HFFc6 (cell line): ENCODE results near the gene RNF150. TPM values are rescaled to one million over a fixed set of nuclear protein-coding genes. Genes with fewer than 3 reads are reported as not detected.

Experiments used
- DNase-seq: peaks from one replicate; pipeline ENCODE4 v3.0.0-alpha.2; 2018
- H3K27ac Mint-ChIP-seq: 2 replicates; pipeline ENCODE4 v1.8.0; 2020; ENCODE audit warnings: mild to moderate bottlenecking, mixed read lengths
- H3K27me3 Mint-ChIP-seq: 2 replicates; pipeline ENCODE4 v1.8.0; 2021; ENCODE audit warnings: mild to moderate bottlenecking, moderate library complexity, mixed read lengths; ENCODE audit not compliant: insufficient read depth
- H3K36me3 Mint-ChIP-seq: 2 replicates; pipeline ENCODE4 v1.8.0; 2021; ENCODE audit warnings: low read depth, mixed read lengths
- H3K4me1 Mint-ChIP-seq: 2 replicates; pipeline ENCODE4 v1.8.0; 2020; ENCODE audit warnings: low read depth, mixed read lengths
- H3K4me3 Mint-ChIP-seq: 2 replicates; pipeline ENCODE4 v1.8.0; 2020; ENCODE audit warnings: mild to moderate bottlenecking, moderate library complexity, mixed read lengths
- H3K9me3 Mint-ChIP-seq: 2 replicates; pipeline ENCODE4 v1.8.0; 2020; ENCODE audit warnings: mild to moderate bottlenecking, mixed read lengths
- total RNA-seq, 6 experiments: library from RNA; stranded (reverse); fragmentation: NEBNext Ultra II Directional; extraction: Animal tissue kit (Norgen Biotek cat#: 25700); gene quantifications; 2 replicates in 1 of 6; 3 replicates in 5 of 6; pipeline ENCODE4 v1.2.3, GENCODE V29; 2021
- TF ChIP-seq, protein P1 (sequence below): fragments of 200-600 bp; sonication (generic); IDR thresholded peaks from 2 replicates; pipeline ENCODE4 v1.5.0; 2021; ENCODE audit warnings: antibody characterized with exemption, mild to moderate bottlenecking

Gene RNF150
- total RNA-seq, 6 experiments from 2014 or later = 15.1 to 24.2 (median 20.7) TPM

GRCh38 chr4:141109983-141110382 is 23.3 kb downstream of the RNF150 start:
- H3K36me3 Mint-ChIP-seq = peaks cover 25% of the 10 kb centered on the region
- no peak overlapping the region for H3K27ac Mint-ChIP-seq
- no peak overlapping the region for H3K4me3 Mint-ChIP-seq
- DNase-seq = no peak
- H3K4me1 Mint-ChIP-seq = no peaks in the 10 kb centered on the region
- H3K9me3 Mint-ChIP-seq = peaks cover 22% of the 10 kb centered on the region
- no peaks in the 10 kb centered on the region for H3K27me3 Mint-ChIP-seq
- TF ChIP-seq, protein P1, sequence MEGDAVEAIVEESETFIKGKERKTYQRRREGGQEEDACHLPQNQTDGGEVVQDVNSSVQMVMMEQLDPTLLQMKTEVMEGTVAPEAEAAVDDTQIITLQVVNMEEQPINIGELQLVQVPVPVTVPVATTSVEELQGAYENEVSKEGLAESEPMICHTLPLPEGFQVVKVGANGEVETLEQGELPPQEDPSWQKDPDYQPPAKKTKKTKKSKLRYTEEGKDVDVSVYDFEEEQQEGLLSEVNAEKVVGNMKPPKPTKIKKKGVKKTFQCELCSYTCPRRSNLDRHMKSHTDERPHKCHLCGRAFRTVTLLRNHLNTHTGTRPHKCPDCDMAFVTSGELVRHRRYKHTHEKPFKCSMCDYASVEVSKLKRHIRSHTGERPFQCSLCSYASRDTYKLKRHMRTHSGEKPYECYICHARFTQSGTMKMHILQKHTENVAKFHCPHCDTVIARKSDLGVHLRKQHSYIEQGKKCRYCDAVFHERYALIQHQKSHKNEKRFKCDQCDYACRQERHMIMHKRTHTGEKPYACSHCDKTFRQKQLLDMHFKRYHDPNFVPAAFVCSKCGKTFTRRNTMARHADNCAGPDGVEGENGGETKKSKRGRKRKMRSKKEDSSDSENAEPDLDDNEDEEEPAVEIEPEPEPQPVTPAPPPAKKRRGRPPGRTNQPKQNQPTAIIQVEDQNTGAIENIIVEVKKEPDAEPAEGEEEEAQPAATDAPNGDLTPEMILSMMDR = peak; percentile 28; the same call in 1 of the 2 replicates

- no peak for DNase-seq
- no peak overlapping the region for H3K4me3 Mint-ChIP-seq
- peaks cover 2% of the 10 kb centered on the region; the same call in 1 of the 2 replicates for H3K9me3 Mint-ChIP-seq
- TF ChIP-seq, protein P1 = no peak
- H3K27ac Mint-ChIP-seq = no peak overlapping the region
- H3K27me3 Mint-ChIP-seq = peaks cover 3% of the 10 kb centered on the region; the same call in 1 of the 2 replicates
- peaks cover 3% of the 10 kb centered on the region for H3K4me1 Mint-ChIP-seq
- peaks cover 4% of the 10 kb centered on the region for H3K36me3 Mint-ChIP-seq
Measured at GRCh38 chr4:141107927-141108326, 25.3 kb downstream of the RNF150 start.

GRCh38 chr4:141102367-141102766 is 30.9 kb downstream of the RNF150 start:
- peaks cover 25% of the 10 kb centered on the region for H3K4me1 Mint-ChIP-seq
- TF ChIP-seq, protein P1 = no peak
- H3K36me3 Mint-ChIP-seq = peaks cover 4% of the 10 kb centered on the region; the same call in 1 of the 2 replicates
- H3K27ac Mint-ChIP-seq = peak overlapping the region; percentile 32; the same call in 1 of the 2 replicates
- DNase-seq = peak; percentile 72
- H3K27me3 Mint-ChIP-seq = peaks cover 3% of the 10 kb centered on the region; the same call in 1 of the 2 replicates
- H3K4me3 Mint-ChIP-seq = no peak overlapping the region
- no peaks in the 10 kb centered on the region for H3K9me3 Mint-ChIP-seq

DNA sequence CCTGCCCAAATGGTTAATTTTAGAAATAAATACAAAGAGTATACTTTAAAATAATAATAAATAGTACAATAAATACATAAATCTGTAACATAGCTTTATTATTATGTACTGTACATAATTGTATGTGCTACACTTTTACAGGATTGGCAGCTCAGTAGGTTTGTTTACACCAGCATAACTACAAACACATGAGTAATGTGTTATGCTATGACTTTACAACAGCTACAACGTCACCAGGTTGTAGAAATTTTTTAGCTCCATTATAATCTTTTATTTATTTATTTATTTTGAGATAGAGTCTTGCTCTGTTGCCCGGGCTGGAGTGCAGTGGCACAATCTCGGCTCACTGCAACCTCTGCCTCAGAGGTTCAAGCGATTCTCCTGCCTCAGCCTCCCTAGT is 31.8 kb downstream of the RNF150 start:
- peaks cover 3% of the 10 kb centered on the region; the same call in 1 of the 2 replicates for H3K27me3 Mint-ChIP-seq
- H3K27ac Mint-ChIP-seq = no peak overlapping the region
- peaks cover 25% of the 10 kb centered on the region for H3K4me1 Mint-ChIP-seq
- peaks cover 4% of the 10 kb centered on the region; the same call in 1 of the 2 replicates for H3K36me3 Mint-ChIP-seq
- DNase-seq = no peak
- TF ChIP-seq, protein P1 = no peak
- H3K9me3 Mint-ChIP-seq = no peaks in the 10 kb centered on the region
- H3K4me3 Mint-ChIP-seq = no peak overlapping the region

- TF ChIP-seq, protein P1 = no peak
- Mint-ChIP-seq H3K36me3 (peaks cover 9% of the 10 kb centered on the region), H3K27me3 (no peaks in the 10 kb centered on the region), H3K9me3 (peaks cover 4% of the 10 kb centered on the region; the same call in 1 of the 2 replicates), H3K4me3 (peak overlapping the region; percentile 48; the same call in 1 of the 2 replicates), H3K27ac (peak overlapping the region; percentile 66), H3K4me1 (peaks cover 25% of the 10 kb centered on the region)
- peak; percentile 38 for DNase-seq
Measured at GRCh38 chr4:141099326-141099725, 33.9 kb downstream of the RNF150 start.

DNA sequence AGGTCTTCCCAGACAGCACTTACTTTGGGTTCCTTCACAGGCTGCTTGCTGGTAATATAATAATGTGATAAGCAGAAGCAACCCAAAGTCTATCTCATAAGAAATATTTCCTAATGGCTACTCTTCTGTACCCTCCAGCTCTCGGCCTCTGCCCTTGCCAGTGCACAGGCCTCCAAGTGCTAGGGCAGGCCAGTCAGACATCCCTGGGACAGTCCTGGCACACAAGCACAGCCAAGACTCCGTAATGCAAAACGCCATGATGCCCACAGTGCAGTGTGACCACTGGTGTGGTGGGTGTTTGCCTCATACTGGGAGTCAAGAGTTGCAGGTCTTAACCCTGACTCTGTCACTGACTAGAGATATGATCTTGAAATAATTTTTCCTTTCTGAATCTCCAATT is 35.1 kb downstream of the RNF150 start:
- DNase-seq = no peak
- Mint-ChIP-seq H3K36me3 (peaks cover 21% of the 10 kb centered on the region), H3K27ac (no peak overlapping the region), H3K27me3 (no peaks in the 10 kb centered on the region), H3K4me3 (no peak overlapping the region), H3K4me1 (peaks cover 25% of the 10 kb centered on the region), H3K9me3 (peaks cover 14% of the 10 kb centered on the region)
- TF ChIP-seq, protein P1 = no peak
